Colonic mucosa (tissue), 4 donors: ENCODE results near the gene ZSWIM6. TPM values are rescaled to one million over a fixed set of nuclear protein-coding genes. Genes with fewer than 3 reads are reported as not detected.

Experiments used
- DNase-seq: peaks from one replicate; pipeline ENCODE4 v3.0.0-alpha.2; 2020
- H3K27ac ChIP-seq: fragments of 200-600 bp; one replicate; pipeline ENCODE4 v1.8.0; 2021
- H3K27me3 ChIP-seq: fragments of 200-600 bp; one replicate; pipeline ENCODE4 v1.8.0; 2021
- H3K36me3 ChIP-seq: fragments of 200-600 bp; one replicate; pipeline ENCODE4 v1.8.0; 2021
- H3K4me1 ChIP-seq: fragments of 200-600 bp; one replicate; pipeline ENCODE4 v1.8.0; 2021; ENCODE audit warnings: mild to moderate bottlenecking
- H3K4me3 ChIP-seq: fragments of 200-600 bp; one replicate; pipeline ENCODE4 v1.8.0; 2021
- H3K9ac ChIP-seq, 2 donors: one replicate each; pipeline ENCODE4 v1.7.0; 2013; ENCODE audit warnings: control low read depth in 2 of 2, low read depth in 2 of 2, low read length in 2 of 2
- H3K9me3 ChIP-seq: fragments of 200-600 bp; one replicate; pipeline ENCODE4 v1.8.0; 2021
- CTCF ChIP-seq: fragments of 200-600 bp; IDR thresholded peaks from one replicate; pipeline ENCODE4 v1.8.0; 2022; ENCODE audit warnings: antibody characterized with exemption, mild to moderate bottlenecking
- intact Hi-C: fragments of 100-400 bp; cut with DNase I; formaldehyde crosslinking; loops from one replicate; pipeline ENCODE4 v1.14.1; 2022
- total RNA-seq, 2 donors: library from RNA; stranded (reverse); fragmentation: NEBNext Ultra II Directional in 1 of 2; extraction: Animal tissue kit (Norgen Biotek cat#: 25700) in 1 of 2; gene quantifications; one replicate each; pipeline ENCODE4 v1.2.1, GENCODE V29; 2021
- donor health status: healthy.
- donor health status: DM: no; HTN: no; CAD: no.
- donor health status: DM: no; HTN: no; CAD: no.

The ZSWIM6 gene
- total RNA-seq, 2 donors from 2014 or later = 16.4 to 24.5 TPM

- no peak overlapping the region for H3K9ac ChIP-seq
- no peaks in the 10 kb centered on the region for H3K27me3 ChIP-seq
- H3K4me3 ChIP-seq = no peak overlapping the region
- no peak for DNase-seq
- H3K27ac ChIP-seq = no peak overlapping the region
- TF ChIP-seq CTCF = no peak
- H3K9me3 ChIP-seq = no peaks in the 10 kb centered on the region
- intact Hi-C loops = no loop called here
- H3K36me3 ChIP-seq = no peaks in the 10 kb centered on the region
- H3K4me1 ChIP-seq = no peaks in the 10 kb centered on the region
These were observed 246.9 kb downstream of the ZSWIM6 start for GRCh38 chr5:61578858-61579503.

- Histone ChIP-seq H3K27ac (no peak overlapping the region), H3K4me3 (no peak overlapping the region), H3K4me1 (no peaks in the 10 kb centered on the region), H3K36me3 (no peaks in the 10 kb centered on the region), H3K27me3 (no peaks in the 10 kb centered on the region), H3K9ac (no peak overlapping the region), H3K9me3 (no peaks in the 10 kb centered on the region)
- intact Hi-C loops = no loop called here
- no peak for TF ChIP-seq CTCF
- no peak for DNase-seq
These were observed 250.3 kb downstream of the ZSWIM6 start for GRCh38 chr5:61582205-61582820.

- Histone ChIP-seq H3K36me3 (no peaks in the 10 kb centered on the region), H3K9ac (no peak overlapping the region), H3K27me3 (no peaks in the 10 kb centered on the region), H3K4me1 (no peaks in the 10 kb centered on the region), H3K4me3 (no peak overlapping the region), H3K9me3 (no peaks in the 10 kb centered on the region), H3K27ac (no peak overlapping the region)
- intact Hi-C loops = no loop called here
- no peak for TF ChIP-seq CTCF
- DNase-seq = no peak
These were observed 250.8 kb downstream of the ZSWIM6 start for GRCh38 chr5:61582887-61583286.

- no peak for TF ChIP-seq CTCF
These were observed 254.3 kb downstream of the ZSWIM6 start for GRCh38 chr5:61586096-61587084.

GRCh38 chr5:61587125-61587524 lies 255.1 kb downstream of the ZSWIM6 start:
- Histone ChIP-seq H3K9me3 (no peaks in the 10 kb centered on the region), H3K27ac (no peak overlapping the region), H3K27me3 (no peaks in the 10 kb centered on the region), H3K36me3 (no peaks in the 10 kb centered on the region), H3K9ac (no peak overlapping the region), H3K4me1 (no peaks in the 10 kb centered on the region), H3K4me3 (no peak overlapping the region)
- intact Hi-C loops = no loop called here
- no peak for DNase-seq
- TF ChIP-seq CTCF = no peak

More at GRCh38 chr5:61586096-61587084, 254.3 kb downstream of the ZSWIM6 start:
- H3K9me3 ChIP-seq = no peaks in the 10 kb centered on the region
- no peak overlapping the region for H3K9ac ChIP-seq
- no peak for DNase-seq
- H3K4me3 ChIP-seq = no peak overlapping the region
- H3K4me1 ChIP-seq = no peaks in the 10 kb centered on the region
- H3K27ac ChIP-seq = no peak overlapping the region
- H3K27me3 ChIP-seq = no peaks in the 10 kb centered on the region
- intact Hi-C loops = no loop called here
- H3K36me3 ChIP-seq = no peaks in the 10 kb centered on the region
